HFFc6 (cell line): ENCODE measurements around the gene CSTF2T. TPM values are rescaled to one million over a fixed set of nuclear protein-coding genes. Genes with fewer than 3 reads are reported as not detected.

Experiments
- DNase-seq: peaks from one replicate; pipeline ENCODE4 v3.0.0-alpha.2; 2018
- H3K27ac Mint-ChIP-seq: 2 replicates; pipeline ENCODE4 v1.8.0; 2020; ENCODE audit warnings: mild to moderate bottlenecking, mixed read lengths
- H3K27me3 Mint-ChIP-seq: 2 replicates; pipeline ENCODE4 v1.8.0; 2021; ENCODE audit warnings: mild to moderate bottlenecking, moderate library complexity, mixed read lengths; ENCODE audit not compliant: insufficient read depth
- H3K36me3 Mint-ChIP-seq: 2 replicates; pipeline ENCODE4 v1.8.0; 2021; ENCODE audit warnings: low read depth, mixed read lengths
- H3K4me1 Mint-ChIP-seq: 2 replicates; pipeline ENCODE4 v1.8.0; 2020; ENCODE audit warnings: low read depth, mixed read lengths
- H3K4me3 Mint-ChIP-seq: 2 replicates; pipeline ENCODE4 v1.8.0; 2020; ENCODE audit warnings: mild to moderate bottlenecking, moderate library complexity, mixed read lengths
- H3K9me3 Mint-ChIP-seq: 2 replicates; pipeline ENCODE4 v1.8.0; 2020; ENCODE audit warnings: mild to moderate bottlenecking, mixed read lengths
- CTCF ChIP-seq: fragments of 200-600 bp; sonication (generic); IDR thresholded peaks from 2 replicates; pipeline ENCODE4 v1.5.0; 2021; ENCODE audit warnings: antibody characterized with exemption, mild to moderate bottlenecking
- total RNA-seq, 6 experiments: library from RNA; stranded (reverse); fragmentation: NEBNext Ultra II Directional; extraction: Animal tissue kit (Norgen Biotek cat#: 25700); gene quantifications; 2 replicates in 1 of 6; 3 replicates in 5 of 6; pipeline ENCODE4 v1.2.3, GENCODE V29; 2021

CSTF2T gene
- total RNA-seq, 6 experiments from 2014 or later: 12.4 to 15.8 (median 15.6) TPM

DNA sequence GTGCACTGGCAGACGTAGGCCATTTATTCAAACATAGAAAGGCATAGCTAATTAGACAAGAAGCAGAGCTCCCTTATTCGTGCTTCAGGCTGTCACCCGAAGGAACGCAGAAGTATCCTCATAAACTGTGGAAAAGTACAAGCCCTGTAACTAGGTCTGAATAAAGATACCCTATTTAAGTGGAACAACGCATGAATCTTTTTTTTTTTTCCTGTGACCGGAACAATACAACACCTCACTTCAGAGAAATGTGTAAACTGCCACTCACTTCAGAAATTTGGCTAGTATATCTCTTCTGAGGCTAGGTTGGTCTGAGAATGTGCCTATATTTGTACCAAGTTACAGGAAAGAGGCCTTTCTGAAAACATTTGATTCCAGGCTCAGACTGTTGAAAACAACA is 8.0 kb upstream of the CSTF2T start:
- H3K27me3 Mint-ChIP-seq: no peaks in the 10 kb centered on the region
- no peak overlapping the region for H3K27ac Mint-ChIP-seq
- TF ChIP-seq CTCF: no peak
- no peak for DNase-seq
- H3K9me3 Mint-ChIP-seq: no peaks in the 10 kb centered on the region
- H3K4me3 Mint-ChIP-seq: no peak overlapping the region
- no peaks in the 10 kb centered on the region for H3K36me3 Mint-ChIP-seq
- no peaks in the 10 kb centered on the region for H3K4me1 Mint-ChIP-seq

DNA sequence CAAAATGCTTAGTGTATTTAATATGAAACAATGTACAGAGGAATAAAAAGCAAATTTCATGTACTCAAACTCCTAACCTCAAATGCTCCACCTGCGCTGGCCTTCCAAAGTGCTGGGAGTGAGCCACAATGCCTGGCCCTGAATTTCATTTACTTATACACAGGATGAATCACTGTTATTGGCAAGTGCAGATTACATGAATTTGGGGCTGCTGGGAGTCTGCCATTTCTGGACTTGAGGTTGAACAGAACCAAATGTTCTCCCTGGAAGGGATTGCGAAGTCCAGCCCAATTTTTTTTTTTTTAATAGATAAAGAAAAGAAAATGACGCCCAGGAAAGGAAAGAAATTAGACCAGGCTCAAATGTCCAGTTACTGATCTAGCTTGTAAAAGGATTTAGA is 6.8 kb upstream of the CSTF2T start:
- Mint-ChIP-seq H3K36me3 (no peaks in the 10 kb centered on the region), H3K9me3 (no peaks in the 10 kb centered on the region), H3K27me3 (no peaks in the 10 kb centered on the region), H3K27ac (no peak overlapping the region), H3K4me1 (no peaks in the 10 kb centered on the region), H3K4me3 (no peak overlapping the region)
- no peak for TF ChIP-seq CTCF
- DNase-seq: no peak

DNA sequence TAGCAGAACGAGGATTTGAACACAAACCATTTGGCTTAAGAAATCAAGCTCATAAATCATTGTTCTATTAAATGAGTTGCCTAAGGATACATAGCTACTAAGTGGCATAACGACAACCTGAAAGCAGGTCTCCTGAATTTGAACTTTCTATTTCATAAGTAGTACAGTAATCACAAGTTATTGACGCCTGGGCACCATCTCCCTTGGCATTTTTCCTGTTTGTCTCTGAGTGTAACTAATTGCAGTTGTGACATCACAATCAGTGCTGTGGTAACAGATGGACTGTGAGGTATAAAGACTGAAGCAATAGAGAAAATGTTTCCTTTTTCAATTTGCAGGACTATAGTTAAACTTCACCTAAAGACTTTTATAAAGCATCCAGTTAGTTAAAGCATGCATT is 6.4 kb upstream of the CSTF2T start:
- Mint-ChIP-seq H3K27ac (no peak overlapping the region), H3K9me3 (no peaks in the 10 kb centered on the region), H3K4me1 (no peaks in the 10 kb centered on the region), H3K4me3 (no peak overlapping the region), H3K36me3 (no peaks in the 10 kb centered on the region), H3K27me3 (no peaks in the 10 kb centered on the region)
- no peak for TF ChIP-seq CTCF
- no peak for DNase-seq

DNA sequence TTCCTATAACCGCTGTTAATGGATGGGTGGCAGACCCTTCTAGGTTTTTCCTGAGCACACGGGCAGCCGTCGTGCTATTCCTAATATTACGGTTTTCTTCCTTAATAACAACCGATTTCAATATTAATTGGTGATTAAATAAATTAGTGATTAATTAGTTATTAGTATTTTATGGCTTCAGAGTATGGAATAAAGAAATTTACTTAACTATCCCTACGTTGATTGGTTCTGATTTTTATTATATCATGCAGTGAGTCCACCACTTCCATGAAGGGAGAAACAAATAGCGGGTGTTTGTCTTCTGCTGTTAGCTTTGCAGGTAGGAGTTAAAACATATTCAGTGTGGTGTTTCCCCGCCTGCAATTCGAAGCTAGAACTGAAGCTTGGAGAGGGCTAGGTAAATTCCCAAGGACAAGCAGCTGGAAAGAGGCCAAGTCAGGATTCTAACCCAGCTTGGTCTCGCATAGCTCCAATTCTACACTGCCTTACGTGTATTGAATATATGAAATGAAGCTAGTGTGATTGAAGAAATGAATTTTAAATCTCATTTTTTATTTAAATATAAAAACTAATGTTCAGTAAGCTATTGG is 928 bp upstream of the CSTF2T start:
- Mint-ChIP-seq H3K4me1 (peaks cover 24% of the 10 kb centered on the region), H3K4me3 (peak overlapping the region; percentile 98), H3K36me3 (peaks cover 18% of the 10 kb centered on the region), H3K9me3 (no peaks in the 10 kb centered on the region), H3K27ac (peak overlapping the region; percentile 99), H3K27me3 (peaks cover 3% of the 10 kb centered on the region; the same call in 1 of the 2 replicates)
- DNase-seq: no peak
- TF ChIP-seq CTCF: no peak

GRCh38 chr10:51699145-51699474 is 285 bp downstream of the CSTF2T start:
- Mint-ChIP-seq H3K27ac (peak overlapping the region; percentile 99), H3K27me3 (peaks cover 3% of the 10 kb centered on the region; the same call in 1 of the 2 replicates), H3K36me3 (peaks cover 18% of the 10 kb centered on the region), H3K4me1 (peaks cover 27% of the 10 kb centered on the region), H3K4me3 (peak overlapping the region; percentile 98), H3K9me3 (no peaks in the 10 kb centered on the region)
- DNase-seq: no peak
- no peak for TF ChIP-seq CTCF
